GM12878 (cell line): ENCODE measurements around the gene TADA3. TPM values are rescaled to one million over a fixed set of nuclear protein-coding genes. Genes with fewer than 3 reads are reported as not detected.

Experiments used
- ATAC-seq: fragments of 200-7000 bp; cut with Tn5 transposase; 3 replicates; pipeline ENCODE4 v1.9.1; 2020; ENCODE audit warnings: mild to moderate bottlenecking, moderate library complexity
- BruUV-seq: library from RNA; stranded (reverse); fragments of 400-500 nt; replicated peaks from 2 replicates; lab custom pipeline; 2021; lab: Mats Ljungman, UMichigan
- CTCF ChIA-PET: fragments of 300-600 bp; sonication (Branson Sonifier 250); formaldehyde crosslinking; extraction: SDS; loops from one replicate; lab custom pipeline; 2021; ENCODE audit warnings: inconsistent platforms; lab: Yijun Ruan, JAX
- POLR2A ChIA-PET: fragments of 350-600 bp; formaldehyde crosslinking; extraction: SDS; loops from one replicate; lab custom pipeline; 2021; ENCODE audit warnings: inconsistent platforms; lab: Charles Lee
- RAD21 ChIA-PET: fragments of 300-600 bp; sonication (Branson Sonifier 250); formaldehyde crosslinking; loops from one replicate; lab custom pipeline; 2023; ENCODE audit warnings: antibody characterized with exemption; ENCODE audit not compliant: unreplicated experiment; lab: Charles Lee
- SMC1A ChIA-PET: fragments of 300-600 bp; sonication (Branson Sonifier 250); formaldehyde crosslinking; loops from one replicate; lab custom pipeline; 2023; ENCODE audit not compliant: unreplicated experiment, uncharacterized antibody; lab: Charles Lee
- DNase-seq: peaks from one replicate; pipeline ENCODE4 v3.0.0-alpha.2; 2011; ENCODE audit warnings: low read depth, low spot score
- FAIRE-seq: peaks from 3 replicates; lab custom pipeline; 2011; peaks lifted over from hg19 to GRCh38; lab: Jason Lieb, UNC
- H2AFZ ChIP-seq: 2 replicates; pipeline ENCODE4 v1.6.0; 2011; ENCODE audit warnings: low read depth, low read length, control low read depth; ENCODE audit not compliant: control insufficient read depth
- H3K27ac ChIP-seq: 2 replicates; pipeline ENCODE4 v1.5.1; 2011; ENCODE audit warnings: control low read depth; ENCODE audit not compliant: control insufficient read depth, insufficient read depth
- H3K27me3 ChIP-seq, 2 experiments: replicated peaks in 1 of 2; 2 replicates each; pipeline versions ENCODE4 v1.6.0 to v1.6.1; 2011; ENCODE audit warnings: low read length in 1 of 2; ENCODE audit not compliant: control insufficient read depth in 2 of 2, insufficient read depth in 2 of 2
- H3K36me3 ChIP-seq, 2 experiments: 2 replicates each; pipeline ENCODE4 v1.5.1; 2011; ENCODE audit warnings: low read length in 1 of 2; ENCODE audit not compliant: control insufficient read depth in 2 of 2, insufficient read depth in 2 of 2
- H3K4me1 ChIP-seq: 2 replicates; pipeline ENCODE4 v1.6.1; 2011; ENCODE audit warnings: mild to moderate bottlenecking, low read length, moderate library complexity, mixed read lengths; ENCODE audit not compliant: control insufficient read depth, insufficient read depth
- H3K4me2 ChIP-seq: 2 replicates; pipeline ENCODE4 v1.6.0; 2011; ENCODE audit warnings: control low read depth; ENCODE audit not compliant: control insufficient read depth, insufficient read depth
- H3K4me3 ChIP-seq: fragments of 200-600 bp; sonication (generic); 2 replicates; pipeline ENCODE4 v1.5.1; 2016
- H3K79me2 ChIP-seq: 2 replicates; pipeline ENCODE4 v1.6.0; 2011; ENCODE audit warnings: low read length; ENCODE audit not compliant: control insufficient read depth, insufficient read depth
- H3K9ac ChIP-seq: 2 replicates; pipeline ENCODE4 v1.8.0; 2011; ENCODE audit warnings: low read length, control low read depth, mixed read lengths; ENCODE audit not compliant: control insufficient read depth, insufficient read depth
- H3K9me3 ChIP-seq: replicated peaks from 3 replicates; pipeline ENCODE4 v1.5.1; 2011; ENCODE audit warnings: mild to moderate bottlenecking, low read length; ENCODE audit not compliant: control insufficient read depth, insufficient read depth
- H4K20me1 ChIP-seq: 2 replicates; pipeline ENCODE4 v1.6.0; 2011; ENCODE audit not compliant: control insufficient read depth, insufficient read depth
- ATF3 ChIP-seq: IDR thresholded peaks from 2 replicates; pipeline ENCODE4 v1.6.1; 2011; ENCODE audit warnings: low read depth, mild to moderate bottlenecking, low read length, moderate library complexity, borderline replicate concordance; ENCODE audit errors: extremely low read depth
- CBX5 ChIP-seq: sonication (generic); IDR thresholded peaks from 2 replicates; pipeline ENCODE4 v1.6.1; 2016; ENCODE audit warnings: low read depth, moderate library complexity, mild to moderate bottlenecking, inconsistent platforms
- NFYB ChIP-seq: IDR thresholded peaks from 2 replicates; pipeline ENCODE4 v1.6.1; 2011; ENCODE audit warnings: low read depth, mild to moderate bottlenecking, low read length, improper control_type of control experiment, moderate library complexity; ENCODE audit not compliant: insufficient read depth
- POLR2AphosphoS5 ChIP-seq: IDR thresholded peaks from 2 replicates; pipeline ENCODE4 v1.6.1; 2011; ENCODE audit warnings: mild to moderate bottlenecking, low read length, inconsistent platforms
- SREBF1 ChIP-seq: IDR thresholded peaks from 2 replicates; pipeline ENCODE4 v1.6.1; 2012; ENCODE audit warnings: mild to moderate bottlenecking, low read length
- WGBS: methylation state at CpG from one replicate; pipeline ENCODE4 v1.1.6; 2016; ENCODE audit warnings: low lambda C conversion rate; ENCODE audit not compliant: insufficient replicate concordance, insufficient coverage; ENCODE audit errors: missing lambda C conversion rate; 5-methylcytosine and 5-hydroxymethylcytosine counted together
- in situ Hi-C: fragments of 300-500 bp; cut with MboI; formaldehyde crosslinking; loops from 9 replicates; pipeline ENCODE4 v1.14.3; 2018; ENCODE audit warnings: mixed read lengths
- intact Hi-C: fragments of 100-400 bp; cut with micrococcal nuclease; formaldehyde crosslinking; loops from one replicate; pipeline ENCODE4 v1.14.2; 2022; ENCODE audit not compliant: unreplicated experiment
- polyA plus RNA-seq, 11 experiments: library from polyadenylated mRNA; depleted of rRNA in 4 of 11; unstranded in 6 of 11; stranded (reverse) in 5 of 11; fragments of >200 nt; fragmentation: Nextera tagmentation in 4 of 11; fragmentation: Illumina TruSeq in 1 of 11; extraction: Ambion mirVana in 4 of 11; extraction: Trizol in 1 of 11; gene quantifications; 1 replicate in 1 of 11; 2 replicates in 10 of 11; pipeline versions ENCODE4 v1.2.1 to v1.2.3, GENCODE V29; 2011 to 2016; ENCODE audit warnings: inconsistent platforms in 2 of 11, missing spikeins in 2 of 11, low read depth in 1 of 11
- total RNA-seq, 4 experiments: library from RNA; depleted of rRNA in 3 of 4; stranded (reverse); fragments of >200 nt in 3 of 4; fragmentation: Illumina TruSeq in 1 of 4; extraction: Trizol in 1 of 4; gene quantifications; 2 replicates each; pipeline versions ENCODE4 v1.2.1 to v1.2.3, GENCODE V29; 2013 to 2021

The TADA3 gene
- total and polyA plus RNA-seq, 10 of the 15 experiments (the other 5 are each of a cell fraction or from before 2014, with no cell fraction given), result 2.6 to 71.2 (median 51.0) TPM

DNA sequence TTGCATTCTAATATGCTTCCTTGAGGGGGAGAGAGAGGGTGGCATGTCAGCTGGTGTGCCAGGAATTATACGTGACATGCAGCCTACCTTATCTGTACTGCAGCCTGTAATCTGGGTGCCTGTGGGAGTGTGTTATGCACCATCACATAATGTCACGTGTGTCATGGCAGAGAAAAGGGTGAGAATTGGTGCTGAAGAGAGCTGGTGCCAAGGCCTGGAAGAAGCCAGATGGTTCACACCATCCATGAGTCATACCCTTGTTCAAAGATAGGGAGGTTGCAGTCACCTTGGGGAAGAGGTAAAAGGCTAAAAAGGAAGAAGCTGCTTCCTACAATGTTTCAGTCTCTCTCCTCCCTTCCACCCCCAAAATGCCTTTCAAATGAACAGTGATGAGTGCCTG is 55.4 kb downstream of the TADA3 start:
- no peak overlapping the region for H3K9ac ChIP-seq
- in situ Hi-C loops (no loop called here), intact Hi-C loops (loop anchor here (10.0 kb wide), 1 partner anchor 382 kb away; no protein-coding TSS in a partner anchor)
- H3K27me3 ChIP-seq, result no peaks in the 10 kb centered on the region
- ChIA-PET POLR2A (interaction anchor here (0.6 kb wide), 1 partner anchor 342 kb away, joined by 3 read pairs; no protein-coding TSS in a partner anchor), SMC1A (interaction anchor here (1.0 to 1.5 kb wide), 4 partner anchors 10 to 233 kb away, joined by 3 to 4 read pairs (median 3); partner anchors contain the start of gene OGG1)
- H3K36me3 ChIP-seq, result peaks cover 26 to 46% of the 10 kb centered on the region in 2 experiments
- no peak for DNase-seq
- ATAC-seq, result no peak
- H3K4me2 ChIP-seq, result no peak overlapping the region; the same call in 1 of the 2 replicates
- H3K4me3 ChIP-seq, result no peak overlapping the region
- peaks cover 12% of the 10 kb centered on the region for H3K4me1 ChIP-seq
- H3K27ac ChIP-seq, result no peak overlapping the region
- H3K9me3 ChIP-seq, result no peaks in the 10 kb centered on the region
- peaks cover 3% of the 10 kb centered on the region for H4K20me1 ChIP-seq
- no peak overlapping the region for H2AFZ ChIP-seq
- 60% methylated on average over 2 of the region's 2 CpGs for WGBS
- TF ChIP-seq ATF3 (no peak), NFYB (no peak), SREBF1 (no peak)
- TF ChIP-seq, all 136 proteins: peak for 0
- FAIRE-seq, result no peak
- H3K79me2 ChIP-seq, result peaks cover 30% of the 10 kb centered on the region
- no TSS peak for BruUV-seq
- RAD21 ChIA-PET, result interaction anchor here (1.2 kb wide), 1 partner anchor 14 kb away, joined by 3 read pairs; no protein-coding TSS in a partner anchor
- CTCF ChIA-PET, result interaction anchor here (2.3 to 2.4 kb wide), 2 partner anchors 9 to 233 kb away, joined by 11 read pairs; no protein-coding TSS in a partner anchor

DNA sequence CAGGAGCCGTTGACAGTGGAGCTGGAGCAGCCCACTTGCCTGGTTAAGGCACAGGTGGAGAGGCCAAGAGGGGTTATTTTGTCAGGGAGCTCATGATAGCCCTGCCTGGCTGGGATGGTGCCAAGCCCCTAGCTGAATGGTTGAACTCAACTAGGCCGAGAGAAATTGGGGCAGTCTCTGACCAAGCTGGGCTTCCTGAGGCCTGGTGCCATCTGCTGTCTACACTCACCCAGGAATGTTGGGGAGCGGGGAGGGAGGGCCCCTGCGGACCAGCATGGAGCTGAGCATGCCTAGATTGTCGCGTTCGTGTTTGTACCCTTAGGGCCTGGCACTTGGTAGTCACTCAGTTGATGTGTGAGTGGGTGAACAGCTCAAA is 59.5 kb downstream of the TADA3 start:
- peaks cover 33% of the 10 kb centered on the region for H3K79me2 ChIP-seq
- no peaks in the 10 kb centered on the region for H3K9me3 ChIP-seq
- no peak overlapping the region for H2AFZ ChIP-seq
- WGBS, result 73% methylated on average over 7 of the region's 7 CpGs
- H3K4me2 ChIP-seq, result peak overlapping the region; percentile 97
- no TSS peak for BruUV-seq
- SMC1A ChIA-PET, result interaction anchor here (0.7 to 2.7 kb wide), 6 partner anchors 17 to 229 kb away, joined by 3 to 16 read pairs (median 4); partner anchors contain the start of genes MTMR14 and OGG1
- FAIRE-seq (no peak), ATAC-seq (no peak), DNase-seq (no peak)
- H3K9ac ChIP-seq, result peak overlapping the region; percentile 98
- CTCF ChIA-PET, result interaction anchor here (0.5 to 2.8 kb wide), 8 partner anchors 12 to 481 kb away, joined by 3 to 24 read pairs (median 3); partner anchors contain the start of gene OGG1
- peak overlapping the region; percentile 100 for H3K27ac ChIP-seq
- H3K27me3 ChIP-seq, result no peaks in the 10 kb centered on the region
- peaks cover 12% of the 10 kb centered on the region for H3K4me1 ChIP-seq
- peaks cover 3% of the 10 kb centered on the region for H4K20me1 ChIP-seq
- TF ChIP-seq CBX5, result no peak
- peak; percentile 17; the same call in 1 of the 2 replicates for TF ChIP-seq POLR2AphosphoS5
- intact Hi-C loops, result loop anchor here (5.0 to 10.0 kb wide), 3 partner anchors 60 to 378 kb away; partner anchors contain the start of genes ARPC4 and TADA3
- RAD21 ChIA-PET, result interaction anchor here (1.2 to 1.4 kb wide), 4 partner anchors 18 to 133 kb away, joined by 3 to 4 read pairs (median 3); no protein-coding TSS in a partner anchor
- peaks cover 2 to 19% of the 10 kb centered on the region in 2 experiments for H3K36me3 ChIP-seq
- H3K4me3 ChIP-seq, result peak overlapping the region; percentile 94
- in situ Hi-C loops, result no loop called here
- POLR2A ChIA-PET, result interaction anchor here (0.6 to 2.0 kb wide), 6 partner anchors 11 to 1006 kb away, joined by 3 to 7 read pairs (median 3); partner anchors contain the start of gene OGG1
